GM18951 (cell line): ENCODE data around the gene SYNPO2.

Source experiments
- POLR2A ChIP-seq: IDR thresholded peaks from 4 replicates; pipeline ENCODE4 v1.6.1; 2011; ENCODE audit warnings: mild to moderate bottlenecking; ENCODE audit not compliant: insufficient read length, insufficient read depth; ENCODE audit errors: extremely low read depth
- in situ Hi-C: fragments of 300-500 bp; cut with MboI; formaldehyde crosslinking; loops from one replicate; pipeline ENCODE4 v1.12.0; 2022; ENCODE audit warnings: low sequenced_read_pairs, mixed read lengths, inconsistent platforms; ENCODE audit not compliant: unreplicated experiment

SYNPO2 gene

GRCh38 chr4:119035951-119036737, 147.5 kb downstream of the SYNPO2 start:
- in situ Hi-C loops, result loop anchor here (25.0 kb wide), 2 partner anchors 251 to 451 kb away; no protein-coding TSS in a partner anchor
- TF ChIP-seq POLR2A, result no peak

GRCh38 chr4:119037709-119038108, 149.1 kb downstream of the SYNPO2 start:
- no peak for TF ChIP-seq POLR2A
- in situ Hi-C loops, result loop anchor here (25.0 kb wide), 2 partner anchors 250 to 450 kb away; no protein-coding TSS in a partner anchor

GRCh38 chr4:119038116-119038841, 149.6 kb downstream of the SYNPO2 start:
- no peak for TF ChIP-seq POLR2A
- in situ Hi-C loops, result loop anchor here (25.0 kb wide), 2 partner anchors 249 to 449 kb away; no protein-coding TSS in a partner anchor

GRCh38 chr4:119039160-119039559, 150.5 kb downstream of the SYNPO2 start:
- TF ChIP-seq POLR2A, result no peak
- in situ Hi-C loops, result loop anchor here (25.0 kb wide), 2 partner anchors 248 to 448 kb away; no protein-coding TSS in a partner anchor

- in situ Hi-C loops, result loop anchor here (25.0 kb wide), 2 partner anchors 248 to 448 kb away; no protein-coding TSS in a partner anchor
- TF ChIP-seq POLR2A, result no peak
Observed at GRCh38 chr4:119039779-119040178, 151.1 kb downstream of the SYNPO2 start.

DNA sequence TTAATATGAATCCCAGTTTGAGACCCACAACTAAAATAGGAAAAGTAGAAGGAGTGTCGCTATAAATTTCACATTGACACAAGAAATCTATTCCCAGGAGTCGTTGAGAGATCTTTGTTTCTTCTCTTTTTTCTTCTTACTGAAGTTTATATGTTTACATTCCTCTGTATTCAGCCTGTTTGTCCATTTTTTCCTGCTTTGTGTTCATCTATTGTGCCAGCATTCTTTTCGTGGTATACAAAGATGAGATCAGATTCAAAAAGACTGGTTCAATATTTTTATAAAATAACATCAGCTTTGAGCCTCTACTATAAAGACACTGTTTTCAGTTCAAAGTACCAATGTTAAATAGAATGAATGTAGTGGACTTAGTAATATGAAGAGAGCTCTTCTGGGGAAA, 151.6 kb downstream of the SYNPO2 start:
- in situ Hi-C loops, result loop anchor here (25.0 kb wide), 2 partner anchors 247 to 447 kb away; no protein-coding TSS in a partner anchor
- TF ChIP-seq POLR2A, result no peak

GRCh38 chr4:119040694-119041185, 152.1 kb downstream of the SYNPO2 start:
- in situ Hi-C loops, result loop anchor here (25.0 kb wide), 2 partner anchors 247 to 447 kb away; no protein-coding TSS in a partner anchor

GRCh38 chr4:119041396-119041795, 152.7 kb downstream of the SYNPO2 start:
- TF ChIP-seq POLR2A, result no peak
- in situ Hi-C loops, result loop anchor here (25.0 kb wide), 2 partner anchors 246 to 446 kb away; no protein-coding TSS in a partner anchor

More at GRCh38 chr4:119040694-119041185, 152.1 kb downstream of the SYNPO2 start:
- TF ChIP-seq POLR2A, result no peak

- TF ChIP-seq POLR2A, result no peak
- in situ Hi-C loops, result loop anchor here (25.0 kb wide), 2 partner anchors 245 to 445 kb away; no protein-coding TSS in a partner anchor
Observed at GRCh38 chr4:119041951-119042560, 153.4 kb downstream of the SYNPO2 start.

GRCh38 chr4:119046263-119046662, 157.6 kb downstream of the SYNPO2 start:
- in situ Hi-C loops, result loop anchor here (25.0 kb wide), 2 partner anchors 241 to 441 kb away; no protein-coding TSS in a partner anchor
- TF ChIP-seq POLR2A, result no peak

- in situ Hi-C loops, result loop anchor here (25.0 kb wide), 2 partner anchors 240 to 440 kb away; no protein-coding TSS in a partner anchor
Observed at GRCh38 chr4:119047059-119047458, 158.4 kb downstream of the SYNPO2 start.

DNA sequence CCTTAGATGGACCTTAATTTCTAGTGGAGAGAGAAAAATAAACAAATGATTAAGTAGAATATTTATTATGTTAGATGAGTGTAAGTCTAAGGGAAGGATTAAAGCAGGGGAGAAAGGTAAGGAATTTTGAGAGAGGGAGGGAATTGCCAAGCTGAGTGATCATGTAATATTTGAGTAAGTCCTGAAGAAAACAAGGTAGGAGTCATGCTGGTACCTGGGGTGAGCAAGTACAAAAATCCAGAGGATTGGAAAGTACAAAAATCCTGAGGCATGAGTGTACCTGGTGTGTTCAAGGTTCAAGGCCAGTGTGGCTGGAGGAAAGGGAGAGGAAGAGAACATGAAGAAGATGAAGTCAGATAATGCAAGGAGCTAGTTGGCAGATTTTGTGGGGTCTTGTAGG, 159.8 kb downstream of the SYNPO2 start:
- TF ChIP-seq POLR2A, result no peak
- in situ Hi-C loops, result loop anchor here (25.0 kb wide), 2 partner anchors 239 to 439 kb away; no protein-coding TSS in a partner anchor
